ENCODE measurements around the gene HEMK1. TPM values are rescaled to one million over a fixed set of nuclear protein-coding genes. Genes with fewer than 3 reads are reported as not detected.

Gene HEMK1
- total RNA-seq, 1 donor from 2014 or later, result 10.9 TPM

GRCh38 chr3:50599716-50600118 lies 30.4 kb downstream of the HEMK1 start:
- Mint-ChIP-seq H3K9me3 (ENCODE audit: unreplicated experiment) (no peaks in the 10 kb centered on the region), H3K4me3 (ENCODE audit: unreplicated experiment) (no peak overlapping the region), H3K4me1 (ENCODE audit: unreplicated experiment) (no peaks in the 10 kb centered on the region), H3K27me3 (ENCODE audit: unreplicated experiment) (peaks cover 9% of the 10 kb centered on the region), H3K36me3 (ENCODE audit: low read depth, unreplicated experiment) (peaks cover 4% of the 10 kb centered on the region), H3K27ac (ENCODE audit: unreplicated experiment) (no peak overlapping the region)
- no peak for DNase-seq (ENCODE audit: low spot score)
- no peak for TF ChIP-seq CTCF (IDR thresholded peaks at IDR 0.05; ENCODE audit: unreplicated experiment)

- TF ChIP-seq CTCF (IDR thresholded peaks at IDR 0.05; ENCODE audit: unreplicated experiment), result no peak
- Mint-ChIP-seq H3K9me3 (ENCODE audit: unreplicated experiment) (no peaks in the 10 kb centered on the region), H3K27me3 (ENCODE audit: unreplicated experiment) (peaks cover 9% of the 10 kb centered on the region), H3K4me1 (ENCODE audit: unreplicated experiment) (no peaks in the 10 kb centered on the region), H3K27ac (ENCODE audit: unreplicated experiment) (no peak overlapping the region), H3K4me3 (ENCODE audit: unreplicated experiment) (no peak overlapping the region), H3K36me3 (ENCODE audit: low read depth, unreplicated experiment) (peaks cover 4% of the 10 kb centered on the region)
- DNase-seq (ENCODE audit: low spot score), result no peak
Observed at GRCh38 chr3:50600141-50600753, 30.9 kb downstream of the HEMK1 start.

GRCh38 chr3:50600841-50601591 lies 31.7 kb downstream of the HEMK1 start:
- no peak overlapping the region for H3K27ac Mint-ChIP-seq (ENCODE audit: unreplicated experiment)
- peaks cover 4% of the 10 kb centered on the region for H3K36me3 Mint-ChIP-seq (ENCODE audit: low read depth, unreplicated experiment)
- no peaks in the 10 kb centered on the region for H3K9me3 Mint-ChIP-seq (ENCODE audit: unreplicated experiment)
- H3K4me1 Mint-ChIP-seq (ENCODE audit: unreplicated experiment), result no peaks in the 10 kb centered on the region
- no peak for TF ChIP-seq CTCF (IDR thresholded peaks at IDR 0.05; ENCODE audit: unreplicated experiment)
- H3K4me3 Mint-ChIP-seq (ENCODE audit: unreplicated experiment), result no peak overlapping the region
- no peak for DNase-seq (ENCODE audit: low spot score)
- H3K27me3 Mint-ChIP-seq (ENCODE audit: unreplicated experiment), result peaks cover 9% of the 10 kb centered on the region

GRCh38 chr3:50602595-50603191 lies 33.4 kb downstream of the HEMK1 start:
- TF ChIP-seq CTCF (IDR thresholded peaks at IDR 0.05; ENCODE audit: unreplicated experiment), result no peak
- H3K9me3 Mint-ChIP-seq (ENCODE audit: unreplicated experiment), result no peaks in the 10 kb centered on the region
- H3K36me3 Mint-ChIP-seq (ENCODE audit: low read depth, unreplicated experiment), result peaks cover 4% of the 10 kb centered on the region
- H3K27ac Mint-ChIP-seq (ENCODE audit: unreplicated experiment), result no peak overlapping the region
- no peaks in the 10 kb centered on the region for H3K4me1 Mint-ChIP-seq (ENCODE audit: unreplicated experiment)
- no peak for DNase-seq (ENCODE audit: low spot score)
- H3K4me3 Mint-ChIP-seq (ENCODE audit: unreplicated experiment), result no peak overlapping the region
- peaks cover 9% of the 10 kb centered on the region for H3K27me3 Mint-ChIP-seq (ENCODE audit: unreplicated experiment)

All from endothelial cell (in vitro differentiated cells).